SJSA1 (cell line): ENCODE data around the gene ZNF770. TPM values are rescaled to one million over a fixed set of nuclear protein-coding genes. Genes with fewer than 3 reads are reported as not detected.
"Not testable (repeated sequence)": the region's sequence is repeated elsewhere in the genome, so short reads cannot be mapped to it uniquely, and the experiment has no call there.

Experiments used
- DNase-seq, 2 experiments: peaks; one replicate each; pipeline ENCODE4 v3.0.0-alpha.2; 2015 to 2020; ENCODE audit warnings: low spot score in 2 of 2, low read depth in 1 of 2
- H3K27ac ChIP-seq: fragments of 250-450 bp; sonication (Bioruptor Pico); 2 replicates; pipeline ENCODE4 v1.5.1; 2020; ENCODE audit warnings: mild to moderate bottlenecking, moderate library complexity
- H3K27me3 ChIP-seq: fragments of 250-450 bp; sonication (Bioruptor Pico); replicated peaks from 2 replicates; pipeline ENCODE4 v1.5.1; 2020; ENCODE audit warnings: mild to moderate bottlenecking, moderate library complexity
- H3K36me3 ChIP-seq: fragments of 250-450 bp; sonication (Bioruptor Pico); 2 replicates; pipeline ENCODE4 v1.5.1; 2020; ENCODE audit warnings: mild to moderate bottlenecking
- H3K4me1 ChIP-seq: fragments of 250-450 bp; sonication (Bioruptor Pico); replicated peaks from 2 replicates; pipeline ENCODE4 v1.6.1; 2021; ENCODE audit warnings: mild to moderate bottlenecking
- H3K4me3 ChIP-seq: fragments of 250-450 bp; sonication (Bioruptor Pico); 2 replicates; pipeline ENCODE4 v1.5.1; 2020; ENCODE audit warnings: mild to moderate bottlenecking
- H3K9me3 ChIP-seq: fragments of 250-450 bp; sonication (Bioruptor Pico); replicated peaks from 2 replicates; pipeline ENCODE4 v1.5.1; 2020; ENCODE audit warnings: mild to moderate bottlenecking
- total RNA-seq: library from RNA; depleted of rRNA; stranded (reverse); fragments of >200 nt; shearing (Covaris generic); gene quantifications from 2 replicates; pipeline ENCODE4 v1.2.3, GENCODE V29; 2014; rRNA removed

Gene ZNF770
- total RNA-seq, 1 experiment from 2014 or later: 22.0 TPM

- Histone ChIP-seq H3K36me3 (peaks cover 29% of the 10 kb centered on the region), H3K4me1 (peaks cover 9% of the 10 kb centered on the region; the same call in 1 of the 2 replicates), H3K4me3 (no peak overlapping the region), H3K27me3 (no peaks in the 10 kb centered on the region), H3K27ac (no peak overlapping the region), H3K9me3 (no peaks in the 10 kb centered on the region)
- DNase-seq: no peak
Observed at GRCh38 chr15:34952481-34952880, 35.6 kb downstream of the ZNF770 start.

DNA sequence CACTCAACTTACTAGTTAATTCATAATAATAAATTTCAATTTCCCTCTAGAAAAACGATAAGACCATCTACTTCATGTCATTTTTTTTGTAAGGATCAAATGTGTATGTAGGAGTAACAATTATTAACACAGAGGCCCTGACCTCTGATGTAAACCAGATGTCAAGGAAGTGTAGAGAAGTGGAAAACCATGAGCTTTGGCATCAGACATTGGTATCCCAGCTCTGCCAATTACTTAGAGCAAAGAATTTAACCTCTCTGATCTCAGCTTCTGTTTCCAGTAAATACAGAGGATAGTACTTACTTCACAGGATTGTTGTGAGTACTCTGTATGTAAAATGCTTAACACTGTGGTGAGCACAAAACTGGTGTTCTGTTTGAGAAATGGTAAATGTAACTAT is 36.1 kb downstream of the ZNF770 start:
- Histone ChIP-seq H3K36me3 (peaks cover 29% of the 10 kb centered on the region), H3K9me3 (no peaks in the 10 kb centered on the region), H3K27me3 (no peaks in the 10 kb centered on the region), H3K27ac (no peak overlapping the region), H3K4me3 (no peak overlapping the region), H3K4me1 (peaks cover 9% of the 10 kb centered on the region; the same call in 1 of the 2 replicates)
- DNase-seq: no peak

GRCh38 chr15:34944936-34945335 is 43.2 kb downstream of the ZNF770 start:
- no peak for DNase-seq
- H3K27ac ChIP-seq: no peak overlapping the region
- H3K36me3 ChIP-seq: peaks cover 44% of the 10 kb centered on the region
- H3K4me3 ChIP-seq: no peak overlapping the region
- H3K4me1 ChIP-seq: no peaks in the 10 kb centered on the region
- no peaks in the 10 kb centered on the region; the same call in 1 of the 2 replicates for H3K9me3 ChIP-seq
- no peaks in the 10 kb centered on the region; the same call in 1 of the 2 replicates for H3K27me3 ChIP-seq

GRCh38 chr15:34943711-34944110 is 44.4 kb downstream of the ZNF770 start:
- peaks cover 56% of the 10 kb centered on the region for H3K36me3 ChIP-seq
- no peak overlapping the region for H3K4me3 ChIP-seq
- no peaks in the 10 kb centered on the region; the same call in 1 of the 2 replicates for H3K9me3 ChIP-seq
- no peaks in the 10 kb centered on the region for H3K4me1 ChIP-seq
- H3K27ac ChIP-seq: no peak overlapping the region
- DNase-seq: no peak
- H3K27me3 ChIP-seq: no peaks in the 10 kb centered on the region; the same call in 1 of the 2 replicates

DNA sequence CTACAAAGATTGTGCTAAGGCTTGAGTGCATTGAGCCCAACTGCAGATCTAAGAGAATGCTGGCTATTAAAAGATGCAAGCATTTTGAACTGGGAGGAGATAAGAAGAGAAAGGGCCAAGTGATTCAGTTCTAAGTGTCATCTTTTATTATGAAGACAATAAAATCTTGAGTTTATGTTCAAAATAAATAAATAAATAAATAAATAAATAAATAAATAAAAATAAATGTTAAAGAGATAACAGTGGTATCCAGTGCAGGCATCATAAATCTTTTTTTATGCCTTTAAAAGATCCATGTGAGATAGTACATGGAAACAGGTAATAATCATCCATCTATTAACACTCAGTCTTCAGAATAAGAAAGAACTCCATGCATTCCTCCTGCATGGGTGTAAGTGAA is 44.8 kb downstream of the ZNF770 start:
- not testable (repeated sequence) for H3K4me3 ChIP-seq, H3K27ac ChIP-seq, H3K27me3 ChIP-seq, H3K9me3 ChIP-seq, DNase-seq, H3K4me1 ChIP-seq
- H3K36me3 ChIP-seq: peaks cover 59% of the 10 kb centered on the region

DNA sequence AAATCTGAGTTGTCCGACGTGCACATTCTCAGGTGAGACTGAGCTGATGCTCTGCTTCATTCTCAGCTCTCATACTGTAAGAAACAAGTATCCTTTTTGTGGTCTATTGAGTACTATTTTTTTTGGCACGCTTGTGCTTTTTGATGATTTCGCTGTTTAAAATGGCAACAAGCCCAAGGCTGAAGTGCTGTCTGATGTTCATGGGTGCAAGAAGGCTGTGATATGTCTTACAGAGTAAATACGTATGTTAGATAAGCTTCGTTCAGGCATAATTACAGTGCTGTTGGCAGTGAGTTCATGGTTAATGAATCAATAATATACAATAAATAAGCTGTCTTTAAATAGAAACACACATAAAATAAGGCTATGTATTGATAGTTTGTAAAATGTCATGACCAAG is 45.7 kb downstream of the ZNF770 start:
- no peaks in the 10 kb centered on the region; the same call in 1 of the 2 replicates for H3K9me3 ChIP-seq
- no peak overlapping the region for H3K4me3 ChIP-seq
- no peaks in the 10 kb centered on the region for H3K4me1 ChIP-seq
- H3K27ac ChIP-seq: no peak overlapping the region
- no peak for DNase-seq
- H3K36me3 ChIP-seq: peaks cover 58% of the 10 kb centered on the region
- H3K27me3 ChIP-seq: no peaks in the 10 kb centered on the region; the same call in 1 of the 2 replicates

DNA sequence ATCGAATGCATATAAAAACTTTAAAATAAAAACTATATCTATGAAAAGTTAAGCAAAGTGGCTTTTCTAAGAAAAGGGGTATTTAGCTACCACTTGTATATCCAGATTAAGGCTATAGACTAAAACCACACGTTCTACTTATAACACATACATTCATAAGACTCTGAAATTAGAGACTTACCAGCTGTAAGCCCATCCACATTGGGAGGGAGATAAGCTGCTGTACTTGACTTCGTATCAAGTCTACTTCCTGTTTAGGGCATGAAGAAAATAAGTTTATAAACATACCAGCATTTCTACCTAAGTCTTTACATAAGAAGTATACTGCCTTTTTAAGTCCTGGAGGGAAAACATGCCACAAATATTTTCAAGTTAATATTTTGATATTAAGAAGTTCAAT is 46.3 kb downstream of the ZNF770 start:
- no peaks in the 10 kb centered on the region; the same call in 1 of the 2 replicates for H3K9me3 ChIP-seq
- peaks cover 61% of the 10 kb centered on the region for H3K36me3 ChIP-seq
- no peak for DNase-seq
- no peak overlapping the region for H3K27ac ChIP-seq
- no peaks in the 10 kb centered on the region; the same call in 1 of the 2 replicates for H3K27me3 ChIP-seq
- no peak overlapping the region for H3K4me3 ChIP-seq
- no peaks in the 10 kb centered on the region for H3K4me1 ChIP-seq

DNA sequence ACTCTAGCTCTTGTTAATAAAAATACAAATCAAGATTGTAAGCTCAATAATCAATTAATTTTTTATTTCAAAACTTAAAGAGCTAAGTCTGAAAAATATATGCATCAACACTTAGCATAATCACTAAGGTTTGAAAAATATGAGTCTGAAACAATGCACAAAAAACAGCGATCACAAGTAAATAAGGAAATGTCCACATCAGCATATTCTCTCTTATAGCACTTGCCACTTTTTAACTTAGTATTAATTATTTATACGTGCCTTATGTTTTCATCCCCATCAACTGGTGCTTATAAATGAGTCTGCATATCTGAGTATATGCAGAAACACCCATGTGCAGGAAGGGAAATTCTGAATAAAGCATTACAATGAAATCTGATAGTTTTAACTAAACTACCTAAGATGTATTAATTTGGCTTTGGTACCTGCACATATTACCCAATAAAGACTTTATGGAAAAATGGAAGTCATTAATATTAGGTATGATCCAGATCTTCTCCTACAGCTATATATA is 46.8 kb downstream of the ZNF770 start:
- no peak for DNase-seq
- no peaks in the 10 kb centered on the region; the same call in 1 of the 2 replicates for H3K9me3 ChIP-seq
- no peak overlapping the region for H3K4me3 ChIP-seq
- no peaks in the 10 kb centered on the region for H3K4me1 ChIP-seq
- H3K36me3 ChIP-seq: peaks cover 62% of the 10 kb centered on the region
- H3K27me3 ChIP-seq: no peaks in the 10 kb centered on the region; the same call in 1 of the 2 replicates
- no peak overlapping the region for H3K27ac ChIP-seq

GRCh38 chr15:34933432-34933975 is 54.6 kb downstream of the ZNF770 start:
- Histone ChIP-seq H3K27me3 (no peaks in the 10 kb centered on the region), H3K27ac (no peak overlapping the region), H3K36me3 (peaks cover 65% of the 10 kb centered on the region), H3K4me1 (no peaks in the 10 kb centered on the region), H3K9me3 (no peaks in the 10 kb centered on the region), H3K4me3 (no peak overlapping the region)
- DNase-seq: no peak

GRCh38 chr15:34928349-34928748 is 59.7 kb downstream of the ZNF770 start:
- not testable (repeated sequence) for H3K4me3 ChIP-seq, DNase-seq, H3K9me3 ChIP-seq, H3K27ac ChIP-seq, H3K27me3 ChIP-seq, H3K4me1 ChIP-seq
- peaks cover 59% of the 10 kb centered on the region for H3K36me3 ChIP-seq

Other genes with a start within 250 kb of the ZNF770 start
- 0.08 TPM in 1 of 2 replicates, not detected in the other for gene GJD2, start 233.3 kb downstream of the ZNF770 start, total RNA-seq
- gene ACTC1, start 192.7 kb downstream of the ZNF770 start, total RNA-seq: 1.4 and 5.8 TPM in 2 replicates
- gene AQR, start 18.5 kb downstream of the ZNF770 start, total RNA-seq: 23.2 and 27.9 TPM in 2 replicates
- gene NANOGP8, start 97.0 kb upstream of the ZNF770 start, total RNA-seq: not detected in 2 replicates